ENCODE results near the gene SLC8A1.

SLC8A1 gene

DNA sequence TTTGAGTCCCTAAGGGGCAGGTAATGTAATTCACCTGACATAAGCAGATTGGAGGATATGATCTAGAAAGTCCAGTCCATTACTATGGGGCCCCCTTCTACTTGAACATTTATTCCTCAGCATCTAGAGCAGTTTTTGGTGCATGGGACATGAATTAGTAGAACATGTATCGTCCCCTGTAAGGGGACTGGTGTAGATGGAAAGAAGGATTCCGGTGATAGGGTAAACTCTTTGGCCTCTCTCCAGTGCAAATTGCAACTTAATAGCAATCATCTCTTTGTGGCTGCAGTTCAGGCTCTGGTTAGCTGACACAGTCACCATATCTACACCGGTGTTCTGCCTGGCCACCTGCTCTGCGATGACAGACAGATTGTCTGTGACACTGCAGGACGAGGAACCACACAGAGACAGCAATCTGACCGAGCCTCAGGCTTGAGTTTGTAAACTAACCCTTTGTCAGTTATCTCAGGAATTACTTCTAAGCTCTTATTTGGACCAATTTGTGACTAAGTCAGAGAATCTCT is 6.4 kb upstream of the SLC8A1 start:
- DNase-seq (ENCODE audit: low spot score) = no peak

- DNase-seq (ENCODE audit: low spot score) = peak; percentile 29
Observed at GRCh38 chr2:40457837-40458236, 5.9 kb upstream of the SLC8A1 start.

DNA sequence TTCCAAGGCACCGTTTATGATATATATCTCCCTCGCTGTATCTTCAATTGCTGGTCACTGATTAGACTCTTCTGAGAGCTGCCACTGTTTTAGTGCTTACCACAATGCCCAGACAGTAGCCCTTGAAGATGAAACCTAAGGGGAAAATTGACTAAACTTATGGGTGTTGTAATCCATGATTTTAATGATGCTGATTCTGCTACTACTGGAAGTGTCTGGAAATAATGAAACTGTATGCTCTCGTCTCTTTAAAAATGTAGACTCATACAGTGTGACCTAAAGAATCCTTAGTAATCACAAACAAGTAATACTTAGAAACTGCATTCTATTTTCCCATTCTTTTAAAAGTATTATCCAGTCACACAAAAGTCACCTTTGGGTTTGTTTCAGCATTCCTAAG is 5.5 kb upstream of the SLC8A1 start:
- DNase-seq (ENCODE audit: low spot score) = no peak

DNA sequence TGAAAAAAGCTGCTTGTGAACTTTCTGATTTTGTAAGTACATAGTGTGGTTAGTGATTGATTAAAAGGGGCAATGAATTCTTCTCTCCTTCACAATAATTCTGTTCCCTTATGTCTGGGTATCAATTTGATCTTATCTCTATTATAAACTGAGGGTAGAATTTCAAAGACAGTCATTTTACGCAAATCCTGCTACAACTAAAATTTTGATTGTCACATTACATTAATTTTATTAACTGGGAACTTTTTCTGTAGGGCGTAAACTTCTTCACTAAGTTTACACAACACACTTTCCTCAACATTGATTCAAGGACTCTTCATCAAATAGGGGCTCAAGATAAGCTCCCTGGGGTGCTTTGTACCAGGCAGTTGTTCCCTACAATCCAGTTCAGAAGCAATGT is 5.0 kb upstream of the SLC8A1 start:
- DNase-seq (ENCODE audit: low spot score) = no peak

GRCh38 chr2:40455661-40456060 is 3.8 kb upstream of the SLC8A1 start:
- DNase-seq (ENCODE audit: low spot score) = no peak

DNA sequence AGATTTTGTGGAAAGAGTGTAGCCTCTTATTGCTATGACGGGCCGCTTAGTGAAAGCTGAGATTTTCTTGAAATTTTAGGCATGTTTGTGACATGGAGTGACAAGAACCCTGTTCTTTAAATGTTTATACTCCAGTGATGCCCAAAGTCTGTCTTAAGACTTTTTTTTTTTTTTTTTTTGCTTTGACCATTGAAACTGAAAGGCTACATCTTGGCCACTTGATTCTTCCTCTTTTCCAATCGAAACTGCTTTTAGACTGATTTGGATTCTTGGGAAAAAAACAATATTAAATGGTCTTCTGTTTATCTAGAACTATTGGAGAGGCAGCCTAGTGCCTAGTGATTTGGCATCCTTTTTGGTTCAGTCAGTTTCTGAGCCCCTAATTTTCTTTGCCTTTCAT is 2.4 kb upstream of the SLC8A1 start:
- DNase-seq (ENCODE audit: low spot score) = no peak

DNA sequence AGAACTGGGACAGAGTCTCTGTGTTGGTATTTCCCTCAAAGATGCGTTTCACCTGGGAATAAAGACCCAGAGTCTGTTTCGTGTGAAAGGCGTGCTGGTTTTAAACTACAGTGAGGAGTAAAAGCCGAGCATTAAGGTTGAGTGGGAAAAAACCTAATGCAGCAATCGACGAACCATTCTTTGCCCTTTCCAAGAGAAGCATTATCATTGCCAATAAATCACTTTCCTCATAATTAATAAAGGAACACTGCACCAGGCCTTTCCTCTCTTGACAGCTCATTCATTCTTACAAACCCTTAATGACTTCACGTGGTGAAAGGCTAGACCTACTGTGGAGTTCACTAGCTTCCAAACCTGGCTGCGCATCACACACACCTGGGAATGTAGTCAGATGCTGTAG is 896 bp upstream of the SLC8A1 start:
- no peak for DNase-seq (ENCODE audit: low spot score)

DNA sequence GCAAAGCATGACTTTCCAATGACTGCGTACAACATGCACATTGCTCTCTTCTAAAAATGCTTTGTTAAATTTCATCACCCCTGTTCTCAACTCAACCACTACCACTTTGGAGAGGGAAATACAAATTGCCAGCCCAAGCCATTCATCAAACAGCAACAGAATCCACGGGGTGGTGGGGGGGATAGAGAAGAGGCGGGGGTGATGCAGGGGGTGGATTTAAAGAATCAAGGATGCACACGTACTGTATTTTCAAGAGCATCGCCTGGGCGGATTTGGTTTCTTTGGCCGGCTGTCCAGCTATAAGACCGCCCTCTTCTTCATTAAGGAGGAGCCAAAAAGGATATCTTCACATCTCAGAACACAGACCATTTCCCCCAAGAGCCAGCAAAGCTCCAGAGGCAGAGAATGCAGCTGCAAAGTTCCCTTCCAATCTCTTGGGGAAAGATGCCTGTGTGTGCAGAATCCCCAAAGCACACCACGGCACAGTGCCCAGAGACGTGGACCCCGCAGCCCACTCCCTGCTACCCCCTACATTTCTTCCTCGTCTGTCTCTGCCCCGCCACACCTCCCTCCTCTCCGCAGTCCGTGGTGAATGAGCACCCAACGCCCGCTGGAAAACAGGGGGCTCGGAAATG is 977 bp downstream of the SLC8A1 start:
- DNase-seq (ENCODE audit: low spot score) = peak; percentile 77

DNA sequence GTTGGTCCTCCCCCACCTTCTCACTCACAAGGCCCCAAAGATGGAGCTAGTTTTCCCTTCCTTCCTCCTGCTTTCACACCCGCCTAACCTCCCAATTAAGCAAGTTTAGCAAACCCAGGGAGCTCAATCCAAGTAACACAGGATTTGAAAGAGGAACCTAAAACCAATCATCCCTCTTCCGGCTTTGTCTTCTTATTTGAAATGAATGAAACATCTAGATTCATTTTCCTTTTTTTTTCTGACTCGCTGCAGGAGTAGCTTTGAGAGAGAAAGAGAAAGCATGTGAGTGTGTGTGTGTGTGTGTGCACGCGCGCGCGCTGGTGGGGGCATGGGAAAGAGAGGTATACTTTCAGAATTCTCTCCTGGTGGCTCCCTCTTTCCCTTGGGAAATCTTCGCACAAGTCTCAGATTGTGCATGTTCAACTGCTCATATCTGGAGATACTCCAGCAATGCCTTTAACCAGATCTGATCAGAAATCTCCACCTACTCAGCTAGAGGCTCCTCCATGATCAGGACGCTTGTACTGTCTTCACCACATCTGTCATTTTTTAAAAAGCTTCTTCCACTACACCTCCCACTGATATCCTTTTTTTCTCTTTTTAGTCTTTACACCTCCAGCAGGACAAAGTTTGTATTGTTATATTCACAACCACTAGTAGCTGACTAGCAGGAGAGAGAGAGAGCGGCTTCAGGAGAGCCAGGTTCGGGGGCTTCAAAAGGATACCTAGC is 1.7 kb downstream of the SLC8A1 start:
- DNase-seq (ENCODE audit: low spot score) = peak; percentile 15

GRCh38 chr2:40448476-40449079 is 3.3 kb downstream of the SLC8A1 start:
- no peak for DNase-seq (ENCODE audit: low spot score)

GRCh38 chr2:40445467-40445866 is 6.4 kb downstream of the SLC8A1 start:
- DNase-seq (ENCODE audit: low spot score) = no peak

GRCh38 chr2:40440835-40441234 is 11.1 kb downstream of the SLC8A1 start:
- DNase-seq (ENCODE audit: low spot score) = no peak

GRCh38 chr2:40439473-40439872 is 12.4 kb downstream of the SLC8A1 start:
- no peak for DNase-seq (ENCODE audit: low spot score)

- DNase-seq (ENCODE audit: low spot score) = no peak
Observed at GRCh38 chr2:40436093-40436475, 15.8 kb downstream of the SLC8A1 start.

- no peak for DNase-seq (ENCODE audit: low spot score)
Observed at GRCh38 chr2:40435426-40436092, 16.3 kb downstream of the SLC8A1 start.

DNA sequence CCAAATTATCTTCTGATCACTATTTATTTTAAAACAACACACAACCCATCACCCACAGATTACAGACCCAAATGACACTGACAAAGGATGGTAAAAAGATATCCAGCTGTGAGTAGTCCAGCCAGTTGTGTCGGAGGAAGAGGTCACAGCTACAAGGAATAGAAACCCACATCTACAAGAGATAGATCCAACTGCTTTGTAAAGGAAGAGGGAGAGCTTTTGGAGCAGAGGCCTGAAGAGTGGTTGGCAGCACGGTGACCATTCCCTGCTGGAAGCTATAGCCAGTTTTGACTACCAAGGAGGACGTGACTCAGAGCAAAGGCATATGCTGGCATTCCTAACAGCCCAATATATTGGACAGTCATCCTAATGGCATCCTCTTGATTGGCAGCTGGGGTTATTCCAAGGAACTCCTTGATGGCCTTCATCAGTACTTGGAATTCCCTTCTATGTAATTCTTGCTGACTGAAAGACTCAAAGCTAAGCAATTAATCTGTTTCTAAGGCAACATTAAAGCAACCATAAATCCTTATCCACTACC is 17.1 kb downstream of the SLC8A1 start:
- peak; percentile 81 for DNase-seq (ENCODE audit: low spot score)

GRCh38 chr2:40433736-40434135 is 18.2 kb downstream of the SLC8A1 start:
- no peak for DNase-seq (ENCODE audit: low spot score)

DNA sequence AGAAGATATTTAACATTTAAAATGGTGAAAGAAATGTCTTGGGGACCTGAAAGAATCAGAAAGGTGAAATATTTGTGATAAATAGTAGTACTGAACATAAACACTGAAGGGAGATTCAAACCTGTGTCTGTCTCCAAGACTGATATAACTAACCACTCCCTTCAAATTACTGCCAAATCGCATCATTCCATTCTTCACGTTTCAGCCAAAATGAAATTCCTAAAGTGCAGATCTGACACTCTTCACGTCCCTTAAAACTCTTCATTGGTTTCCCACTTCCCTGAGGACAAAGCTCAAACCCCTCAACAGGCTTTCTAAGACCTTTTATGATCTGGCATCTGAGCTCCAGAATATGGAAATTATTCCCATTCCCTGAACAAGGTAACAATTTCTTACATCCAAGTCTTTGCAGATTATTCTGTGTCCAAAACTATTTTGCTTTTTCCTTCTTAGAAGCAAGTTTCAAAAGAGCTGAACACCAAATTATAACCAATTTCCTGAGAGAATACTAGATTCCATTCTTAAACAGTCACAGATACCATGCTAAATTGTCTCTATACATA is 18.9 kb downstream of the SLC8A1 start:
- peak; percentile 37 for DNase-seq (ENCODE audit: low spot score)

GRCh38 chr2:40431600-40431955 is 20.3 kb downstream of the SLC8A1 start:
- peak; percentile 73 for DNase-seq (ENCODE audit: low spot score)

DNA sequence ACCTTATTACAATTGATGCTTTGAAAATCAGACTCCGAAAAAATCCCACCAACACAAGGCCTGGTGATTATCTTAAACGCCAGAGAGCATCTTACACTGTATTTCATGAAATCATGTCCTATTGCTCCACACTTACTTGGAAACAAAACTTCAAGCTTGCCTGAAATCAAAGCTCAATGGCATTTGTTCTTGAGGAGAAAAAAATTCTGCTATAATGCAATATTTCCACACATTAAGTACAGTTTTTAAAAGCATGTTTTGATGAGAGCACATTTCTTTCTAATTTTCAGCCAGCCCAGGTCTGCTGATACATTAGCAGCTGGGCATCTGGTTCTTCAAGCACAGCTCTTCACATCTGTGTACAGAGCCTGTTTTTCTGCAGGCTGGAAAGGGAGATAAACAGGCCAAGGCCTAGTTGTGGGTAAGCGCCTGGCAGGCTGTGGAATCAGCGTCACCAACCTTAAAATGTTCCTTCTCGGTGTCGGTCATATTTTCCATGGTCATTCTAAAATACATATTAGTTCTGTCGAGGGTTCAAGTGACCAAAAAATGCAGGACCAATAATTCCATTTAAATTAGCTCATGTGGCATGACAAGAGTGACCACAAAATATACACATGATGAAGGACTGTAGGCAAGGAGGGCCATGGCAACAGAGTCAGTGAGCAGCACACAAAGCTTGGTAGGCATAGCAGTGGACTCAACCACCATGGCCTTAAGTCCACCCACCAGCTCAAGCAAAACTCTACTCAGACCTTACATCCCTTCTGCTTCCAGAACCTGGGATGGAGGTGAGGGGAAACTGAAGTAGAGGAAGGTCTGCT is 20.9 kb downstream of the SLC8A1 start:
- DNase-seq (ENCODE audit: low spot score) = no peak

DNA sequence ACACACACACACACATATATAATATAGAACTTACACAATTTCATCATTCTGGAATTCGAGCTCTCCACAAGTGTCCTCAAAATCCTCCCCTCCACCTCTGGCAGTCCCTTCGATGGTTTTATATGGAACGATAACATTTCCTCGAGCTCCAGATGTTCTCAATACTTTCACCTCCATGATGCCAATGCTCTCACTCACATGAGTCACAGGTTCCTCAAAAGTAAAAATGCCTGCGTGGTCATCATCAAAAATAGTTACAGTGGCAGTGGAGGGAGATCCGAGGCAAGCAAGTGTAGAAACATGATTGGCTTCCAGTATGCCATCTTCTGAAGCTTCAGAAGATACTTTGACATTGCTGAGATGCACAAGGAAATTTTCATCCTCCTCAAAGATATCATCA is 23.5 kb downstream of the SLC8A1 start:
- DNase-seq (ENCODE audit: low spot score) = peak; percentile 14
